GM18951 (cell line): Measurements from ENCODE around the gene TRAPPC14.
"Not testable (repeated sequence)": the region's sequence is repeated elsewhere in the genome, so short reads cannot be mapped to it uniquely, and the experiment has no call there.

Experiments
- POLR2A ChIP-seq: IDR thresholded peaks from 4 replicates; pipeline ENCODE4 v1.6.1; 2011; ENCODE audit warnings: mild to moderate bottlenecking; ENCODE audit not compliant: insufficient read length, insufficient read depth; ENCODE audit errors: extremely low read depth
- in situ Hi-C: fragments of 300-500 bp; cut with MboI; formaldehyde crosslinking; loops from one replicate; pipeline ENCODE4 v1.12.0; 2022; ENCODE audit warnings: low sequenced_read_pairs, mixed read lengths, inconsistent platforms; ENCODE audit not compliant: unreplicated experiment

Gene TRAPPC14, protein sequence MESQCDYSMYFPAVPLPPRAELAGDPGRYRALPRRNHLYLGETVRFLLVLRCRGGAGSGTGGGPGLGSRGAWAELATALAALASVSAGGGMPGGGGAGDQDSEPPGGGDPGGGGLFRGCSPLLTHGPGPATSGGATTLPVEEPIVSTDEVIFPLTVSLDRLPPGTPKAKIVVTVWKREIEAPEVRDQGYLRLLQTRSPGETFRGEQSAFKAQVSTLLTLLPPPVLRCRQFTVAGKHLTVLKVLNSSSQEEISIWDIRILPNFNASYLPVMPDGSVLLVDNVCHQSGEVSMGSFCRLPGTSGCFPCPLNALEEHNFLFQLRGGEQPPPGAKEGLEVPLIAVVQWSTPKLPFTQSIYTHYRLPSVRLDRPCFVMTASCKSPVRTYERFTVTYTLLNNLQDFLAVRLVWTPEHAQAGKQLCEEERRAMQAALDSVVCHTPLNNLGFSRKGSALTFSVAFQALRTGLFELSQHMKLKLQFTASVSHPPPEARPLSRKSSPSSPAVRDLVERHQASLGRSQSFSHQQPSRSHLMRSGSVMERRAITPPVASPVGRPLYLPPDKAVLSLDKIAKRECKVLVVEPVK

DNA sequence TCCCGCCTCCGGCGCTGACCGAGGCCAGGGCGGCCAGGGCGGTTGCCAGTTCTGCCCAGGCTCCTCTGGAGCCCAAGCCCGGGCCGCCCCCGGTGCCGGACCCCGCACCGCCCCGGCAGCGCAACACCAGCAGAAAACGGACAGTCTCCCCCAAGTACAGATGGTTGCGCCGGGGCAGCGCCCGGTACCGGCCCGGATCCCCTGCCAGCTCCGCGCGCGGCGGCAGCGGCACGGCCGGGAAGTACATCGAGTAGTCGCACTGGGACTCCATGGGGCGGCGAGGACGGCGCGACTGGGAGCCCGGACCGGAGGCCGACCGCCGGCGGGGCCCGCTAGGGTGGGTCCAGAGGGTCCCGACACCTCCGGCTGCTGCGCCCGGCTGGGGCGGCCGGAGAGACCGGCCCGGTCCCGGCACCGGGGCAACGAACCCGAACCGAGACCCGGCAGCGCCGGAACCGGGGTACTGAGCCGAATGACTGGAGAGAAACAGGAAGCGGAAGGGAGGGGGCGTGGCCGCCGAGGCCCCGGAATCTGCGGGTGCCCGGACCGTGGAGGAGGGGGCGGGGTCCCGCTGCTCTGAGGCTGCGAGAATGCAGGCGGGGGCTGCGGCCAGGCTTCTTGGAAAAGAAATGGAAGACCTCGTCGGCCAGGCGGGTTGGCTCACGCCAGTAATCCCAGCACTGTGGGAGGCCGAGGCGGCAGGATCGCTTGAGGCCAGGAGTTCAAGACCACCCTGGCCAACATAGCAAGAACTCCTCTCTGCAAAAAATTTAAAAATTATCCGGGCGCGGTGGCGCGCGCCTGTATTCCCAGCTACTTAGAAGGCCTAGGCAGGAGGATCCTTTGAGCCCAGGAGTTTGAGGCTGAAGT lies at the start of gene TRAPPC14:
TRAPPC14 (minus strand) TSS at position 495 of the 870 bp plus-strand sequence; CDS start at position 271, 224 bp downstream.
- TF ChIP-seq POLR2A, result peak; percentile 90
- in situ Hi-C loops, result no loop called here

DNA sequence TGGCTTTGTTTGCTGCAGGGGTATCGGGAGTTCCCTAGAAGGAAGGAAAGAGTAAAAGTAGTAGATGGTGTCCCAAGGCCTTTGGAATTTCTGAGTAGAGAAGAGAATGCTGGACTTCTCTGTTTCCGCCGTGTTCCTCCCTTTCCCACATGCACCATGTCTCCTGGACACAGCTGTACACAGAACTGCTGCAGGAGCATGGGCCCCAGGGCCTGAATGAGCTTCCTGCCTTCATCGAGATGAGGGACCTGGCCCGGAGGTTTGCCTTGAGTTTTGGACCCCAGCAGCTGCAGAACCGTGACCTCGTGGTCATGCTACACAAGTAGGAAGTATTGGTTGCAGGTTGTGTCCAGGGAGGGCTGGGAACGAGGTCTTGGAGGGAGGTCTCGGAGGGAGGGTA lies 45.9 kb upstream of the TRAPPC14 start:
- no peak for TF ChIP-seq POLR2A
- in situ Hi-C loops, result no loop called here

DNA sequence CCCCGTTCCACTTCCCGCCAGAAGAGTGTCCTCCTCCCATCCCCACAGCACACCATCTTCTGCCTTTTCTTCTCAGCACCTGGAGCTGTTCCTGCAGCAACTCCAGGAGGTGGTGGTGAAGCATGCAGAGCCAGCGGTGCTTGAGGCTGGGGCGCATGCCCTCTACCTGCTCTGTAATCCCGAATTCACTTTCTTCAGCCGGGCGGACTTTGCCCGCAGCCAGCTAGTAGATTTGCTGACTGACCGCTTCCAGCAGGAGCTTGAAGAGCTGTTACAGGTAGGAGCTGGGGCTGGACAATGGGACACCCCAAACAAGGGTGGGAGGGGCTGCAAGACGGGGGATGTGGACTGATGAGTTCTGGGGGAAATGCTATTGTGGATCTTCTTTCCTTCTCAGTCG lies 42.2 kb upstream of the TRAPPC14 start:
- in situ Hi-C loops, result no loop called here
- TF ChIP-seq POLR2A, result no peak

DNA sequence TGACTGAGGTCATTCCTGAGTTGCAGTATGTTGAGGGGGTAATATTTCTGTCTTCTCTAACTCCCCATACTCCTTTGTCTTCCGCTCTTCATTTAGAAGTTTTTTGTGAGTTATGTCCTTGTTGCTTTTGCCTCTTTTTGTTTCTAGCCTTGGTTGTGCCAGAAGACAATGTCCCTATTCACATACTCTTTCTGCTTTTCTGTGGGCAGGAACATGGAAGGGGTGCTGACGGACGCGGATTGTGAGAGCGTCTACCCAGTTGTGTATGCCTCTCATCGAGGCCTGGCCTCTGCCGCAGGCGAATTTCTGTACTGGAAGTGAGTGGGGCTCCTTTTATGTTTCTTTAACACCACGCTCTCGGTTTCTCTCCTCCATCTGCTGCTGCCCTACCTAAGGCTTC lies 39.7 kb upstream of the TRAPPC14 start:
- no peak for TF ChIP-seq POLR2A
- in situ Hi-C loops, result no loop called here

DNA sequence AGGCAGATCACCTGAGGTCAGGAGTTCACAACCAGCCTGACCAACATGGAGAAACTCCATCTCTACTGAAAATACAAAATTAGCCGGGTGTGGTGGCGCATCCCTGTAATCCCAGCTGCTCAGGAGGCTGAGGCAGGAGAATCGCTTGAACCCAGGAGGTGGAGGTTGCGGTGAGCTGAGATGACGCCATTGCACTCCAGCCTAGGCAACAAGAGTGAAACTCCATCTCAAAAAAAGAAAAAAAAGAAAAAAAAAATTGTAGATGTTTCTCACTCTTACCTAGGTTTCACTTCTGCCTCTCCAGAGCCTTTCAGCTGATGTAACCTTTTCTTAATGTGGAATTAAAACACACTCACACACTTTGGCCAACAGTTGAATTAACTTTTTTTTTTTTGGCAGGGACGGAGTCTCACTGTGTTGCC lies 37.4 kb upstream of the TRAPPC14 start:
- in situ Hi-C loops, result not testable (repeated sequence)

DNA sequence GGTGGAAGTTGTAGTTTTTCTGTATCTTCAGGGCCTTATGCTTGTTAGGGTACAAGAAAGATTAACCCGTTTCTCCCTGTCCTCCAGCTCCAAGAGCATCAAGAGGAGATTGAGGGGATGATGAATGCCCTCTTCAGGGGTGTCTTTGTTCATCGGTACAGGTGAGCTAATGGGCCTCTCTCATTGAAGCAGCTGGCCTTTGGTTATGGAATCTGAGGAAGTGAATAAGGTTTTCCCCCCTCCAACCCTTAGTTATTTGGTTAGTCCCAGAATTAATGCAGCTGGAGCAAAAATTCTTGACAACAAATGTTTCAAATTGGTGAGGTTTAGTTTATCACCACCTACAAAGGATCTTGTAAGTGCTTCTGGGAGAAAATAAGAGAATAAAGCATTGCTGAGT lies 36.7 kb upstream of the TRAPPC14 start:
- in situ Hi-C loops, result no loop called here
- no peak for TF ChIP-seq POLR2A

DNA sequence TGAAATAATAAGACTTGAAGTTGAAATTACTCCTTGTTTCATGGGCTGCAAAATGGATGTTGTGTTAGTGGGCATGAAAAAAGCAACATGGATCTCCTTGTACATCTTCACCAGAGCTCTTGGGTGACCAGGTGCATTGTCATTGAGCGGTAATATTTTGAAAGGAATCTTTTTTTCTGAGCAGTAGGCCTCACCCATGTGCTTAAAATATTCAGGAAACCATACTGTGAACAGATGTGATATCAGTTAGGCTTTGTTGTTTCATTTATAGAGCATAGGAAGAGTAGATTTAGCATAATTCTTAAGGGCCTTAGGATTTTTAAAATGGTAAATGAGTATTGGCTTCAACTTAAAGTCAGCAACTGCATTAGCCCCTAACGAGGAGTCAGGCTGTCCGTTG lies 34.4 kb upstream of the TRAPPC14 start:
- in situ Hi-C loops, result no loop called here
- TF ChIP-seq POLR2A, result no peak

DNA sequence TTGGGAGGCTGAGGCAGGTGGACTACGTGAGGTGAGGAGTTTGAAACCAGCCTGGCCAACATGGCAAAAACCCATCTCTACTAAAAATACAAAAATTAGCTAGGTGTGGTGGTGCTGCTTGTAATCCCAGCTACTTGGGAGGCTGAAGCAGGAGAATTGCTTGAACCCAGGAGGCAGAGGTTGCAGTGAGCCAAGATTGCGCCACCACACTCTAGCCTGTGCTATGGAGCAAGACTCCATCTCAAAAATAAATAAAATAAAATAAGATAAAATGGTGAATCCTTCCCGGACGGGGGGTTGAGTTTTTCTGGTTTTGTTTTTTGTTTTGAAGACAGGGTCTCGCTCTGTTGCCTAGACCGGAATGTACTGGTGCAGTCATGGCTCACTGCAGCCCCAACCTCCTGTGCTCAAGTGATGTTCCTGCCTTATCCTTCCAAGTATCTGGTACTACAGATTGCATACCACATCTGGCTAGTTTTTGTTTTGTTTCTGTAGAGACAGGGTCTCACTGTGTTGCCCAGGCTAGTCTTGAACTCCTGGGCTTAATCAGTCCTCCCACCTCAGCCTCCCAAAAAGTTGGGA lies 33.8 kb upstream of the TRAPPC14 start:
- in situ Hi-C loops, result not testable (repeated sequence)

DNA sequence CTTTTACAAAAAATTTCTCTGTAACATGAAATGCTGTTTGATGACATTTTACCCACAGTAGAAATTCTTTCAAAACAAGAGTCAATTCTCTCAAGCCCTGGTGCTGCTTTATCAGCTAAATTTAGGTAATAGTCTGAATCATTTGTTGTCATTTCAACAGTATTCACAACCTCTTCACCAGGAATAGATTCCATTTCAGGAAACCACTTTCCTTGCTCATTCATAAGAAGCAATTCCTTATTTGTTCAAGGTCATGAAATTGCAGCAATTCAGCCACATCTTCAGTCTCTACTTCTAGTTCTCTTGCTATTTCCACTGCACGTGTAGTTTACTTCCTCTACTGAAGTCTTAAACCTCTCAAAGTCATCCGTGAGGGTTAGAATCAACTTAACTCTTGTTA lies 33.3 kb upstream of the TRAPPC14 start:
- in situ Hi-C loops, result no loop called here

DNA sequence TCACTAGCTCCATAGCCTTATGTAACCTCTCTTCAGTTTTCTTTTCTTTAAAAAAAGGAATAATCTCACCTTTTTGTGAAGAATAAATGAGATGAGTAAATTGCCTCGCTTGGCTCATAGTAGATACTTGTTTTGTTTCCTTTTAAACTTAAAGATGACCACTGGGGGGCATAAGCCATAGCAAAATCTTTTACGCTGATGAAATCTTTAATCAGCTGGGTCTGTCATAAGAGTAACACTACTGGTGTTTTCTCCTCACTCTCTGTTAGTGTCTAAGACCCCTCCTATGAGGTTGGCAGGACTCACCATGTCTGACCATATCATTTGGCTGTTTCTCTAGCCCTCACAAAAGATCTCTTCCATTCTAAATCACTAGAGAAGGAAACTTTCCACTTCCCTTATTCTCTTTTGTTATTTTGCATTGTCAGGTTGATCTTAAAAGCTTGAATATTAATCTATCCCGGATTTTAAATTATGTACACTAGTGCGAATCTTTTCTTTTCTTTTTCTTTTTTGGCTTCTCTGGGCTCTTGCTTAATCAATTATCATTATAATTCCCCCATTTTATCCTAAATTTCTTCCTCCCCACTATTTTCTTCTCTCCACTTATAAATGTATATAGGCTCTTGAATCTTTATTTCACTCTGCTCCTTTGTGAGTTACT lies 31.7 kb upstream of the TRAPPC14 start:
- in situ Hi-C loops, result no loop called here
- no peak for TF ChIP-seq POLR2A

More for the DNA sequence above, 33.3 kb upstream of the TRAPPC14 start:
- no peak for TF ChIP-seq POLR2A

DNA sequence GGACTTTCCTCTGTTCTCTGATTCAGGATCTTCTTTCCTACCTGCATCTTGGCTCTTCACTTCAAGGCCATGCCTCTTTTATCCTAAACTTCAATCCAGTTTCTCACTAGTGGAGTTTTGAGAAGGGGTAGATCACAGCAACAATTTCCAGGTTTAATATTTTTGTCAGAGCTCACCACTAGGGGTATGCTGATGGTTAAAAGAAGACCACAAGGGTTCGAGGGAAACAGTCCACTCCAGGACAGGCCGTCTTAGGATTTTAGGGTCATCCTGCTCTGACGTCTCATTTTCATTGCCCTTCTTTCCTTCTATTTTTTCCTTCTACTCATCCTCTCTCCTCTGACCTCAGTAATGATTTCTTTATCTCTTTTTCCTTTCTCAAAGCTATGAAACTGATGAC lies 30.5 kb upstream of the TRAPPC14 start:
- in situ Hi-C loops, result no loop called here
- TF ChIP-seq POLR2A, result no peak

DNA sequence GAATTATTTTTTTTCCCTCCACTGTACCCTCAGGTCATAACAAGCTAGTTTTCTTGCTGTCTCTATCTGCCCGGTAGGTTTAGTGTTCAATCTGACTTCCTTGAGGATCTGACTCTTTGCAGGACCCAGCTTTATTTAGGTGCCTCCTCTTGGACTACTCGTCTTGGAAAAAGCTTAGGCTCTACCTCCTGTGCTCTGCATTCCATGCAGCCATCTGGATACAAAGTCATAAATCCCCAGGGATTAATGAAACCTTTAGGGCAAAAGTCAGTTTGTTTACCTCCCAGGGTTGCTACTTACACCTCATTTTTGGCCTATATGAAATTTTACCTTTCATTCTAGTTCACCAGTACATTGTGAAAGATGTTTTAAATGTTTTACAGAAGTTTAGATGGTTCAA lies 27.2 kb upstream of the TRAPPC14 start:
- in situ Hi-C loops, result no loop called here

DNA sequence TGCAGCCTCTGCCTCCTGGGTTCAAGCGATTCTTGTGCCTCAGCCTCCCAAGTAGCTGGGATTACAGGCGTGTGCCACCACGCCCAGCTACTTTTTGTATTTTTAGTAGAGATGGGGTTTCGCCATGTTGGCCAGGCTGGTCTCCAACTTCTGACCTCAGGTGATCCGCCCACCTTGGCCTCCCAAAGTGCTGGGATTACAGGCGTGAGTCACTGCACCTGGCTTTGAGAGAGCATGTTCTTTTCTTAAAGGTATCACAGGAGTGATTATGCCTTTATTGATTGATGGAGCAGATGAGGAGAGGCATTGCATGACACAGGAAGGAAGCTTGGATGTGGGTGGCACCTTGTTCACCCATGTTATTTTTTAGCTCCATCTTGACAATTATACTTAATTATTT lies 24.6 kb upstream of the TRAPPC14 start:
- in situ Hi-C loops, result not testable (repeated sequence)

More for the DNA sequence above, 27.2 kb upstream of the TRAPPC14 start:
- no peak for TF ChIP-seq POLR2A

DNA sequence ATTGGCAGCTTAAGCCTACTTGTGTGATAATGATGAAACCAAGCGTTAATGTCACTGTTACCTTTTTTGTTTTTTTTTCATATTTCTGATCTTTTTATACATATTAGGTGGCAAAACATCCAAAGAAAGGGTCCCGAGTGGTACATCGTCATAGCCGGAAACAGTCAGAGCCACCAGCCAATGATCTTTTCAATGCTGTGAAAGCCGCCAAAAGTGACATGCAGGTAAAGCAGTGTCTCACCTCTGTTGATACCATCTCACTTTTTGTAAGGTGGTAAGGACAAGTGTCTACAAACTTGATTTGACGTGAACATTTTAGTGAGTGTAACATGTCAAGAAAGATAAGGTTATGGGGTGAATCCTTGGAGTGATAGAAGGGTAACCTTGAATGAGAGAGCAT lies 24.1 kb upstream of the TRAPPC14 start:
- in situ Hi-C loops, result not testable (repeated sequence)

DNA sequence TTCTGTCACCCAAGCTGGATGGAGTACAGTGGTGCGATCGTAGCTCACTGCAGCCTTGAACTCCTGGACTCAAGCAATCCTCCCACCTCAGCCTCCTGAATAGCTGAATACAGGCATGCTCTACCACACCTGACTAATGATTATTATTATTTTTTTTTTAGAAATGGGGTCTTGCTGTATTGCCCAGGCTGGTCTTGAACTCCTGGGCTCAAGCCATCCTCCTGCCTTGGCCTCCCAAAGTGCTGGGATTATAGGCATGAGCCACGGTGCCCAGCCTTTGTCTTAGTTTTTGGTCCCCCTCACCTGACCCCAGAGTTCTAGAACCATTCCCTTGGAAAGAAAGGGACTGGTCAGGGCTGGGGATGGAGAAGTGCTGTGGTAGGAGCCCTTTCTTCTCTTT lies 21.6 kb upstream of the TRAPPC14 start:
- in situ Hi-C loops, result not testable (repeated sequence)
